NB4 (cell line): ENCODE measurements around the gene GPR22.

Source experiments
- CTCF ChIP-seq: IDR thresholded peaks from one replicate; pipeline ENCODE4 v1.5.1; 2012; ENCODE audit warnings: low read depth, low read length
- MYC ChIP-seq: IDR thresholded peaks from 2 replicates; pipeline ENCODE4 v1.6.1; 2011; ENCODE audit warnings: low read depth, low read length
- POLR2A ChIP-seq: IDR thresholded peaks from 2 replicates; pipeline ENCODE4 v1.6.1; 2011; ENCODE audit warnings: mild to moderate bottlenecking; ENCODE audit not compliant: insufficient read length; ENCODE audit errors: extremely low read depth
- TF ChIP-seq, protein P1 (sequence below): IDR thresholded peaks from 2 replicates; pipeline ENCODE4 v1.6.1; 2011; ENCODE audit warnings: low read depth, low read length

- TF ChIP-seq CTCF (no peak), POLR2A (no peak), MYC (no peak)
- TF ChIP-seq, protein P1, sequence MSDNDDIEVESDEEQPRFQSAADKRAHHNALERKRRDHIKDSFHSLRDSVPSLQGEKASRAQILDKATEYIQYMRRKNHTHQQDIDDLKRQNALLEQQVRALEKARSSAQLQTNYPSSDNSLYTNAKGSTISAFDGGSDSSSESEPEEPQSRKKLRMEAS = no peak
Observed at GRCh38 chr7:107482571-107482970, 12.7 kb downstream of the GPR22 start.
